Panc1 (cell line): Measurements from ENCODE around the gene SRSF3. TPM values are rescaled to one million over a fixed set of nuclear protein-coding genes. Genes with fewer than 3 reads are reported as not detected.

Experiments
- ATAC-seq: fragments of 200-7000 bp; cut with Tn5 transposase; 2 replicates; pipeline ENCODE4 v1.9.1; 2020; ENCODE audit warnings: mild to moderate bottlenecking, moderate library complexity
- BruUV-seq: library from RNA; stranded (reverse); fragments of 400-500 nt; replicated peaks from 2 replicates; lab custom pipeline; 2021; lab: Mats Ljungman, UMichigan
- CTCF ChIA-PET: fragments of 300-600 bp; sonication (Branson Sonifier 250); formaldehyde crosslinking; loops from one replicate; lab custom pipeline; 2022; ENCODE audit warnings: antibody characterized with exemption; lab: Charles Lee
- POLR2A ChIA-PET: fragments of 300-600 bp; sonication (Branson Sonifier 250); formaldehyde crosslinking; loops from one replicate; lab custom pipeline; 2022; ENCODE audit warnings: antibody characterized with exemption; lab: Charles Lee
- DNase-seq: peaks from one replicate; pipeline ENCODE4 v3.0.0-alpha.2; 2010; ENCODE audit warnings: low read depth, low spot score
- H3K27ac ChIP-seq: 2 replicates; pipeline ENCODE4 v1.5.1; 2011; ENCODE audit warnings: mild to moderate bottlenecking, low read length, inconsistent platforms
- H3K27me3 ChIP-seq: fragments of 200-500 bp; sonication (Bioruptor generic); 2 replicates; pipeline ENCODE4 v1.6.0; 2014; ENCODE audit warnings: low read length, inconsistent platforms; ENCODE audit not compliant: control insufficient read depth, insufficient read depth
- H3K36me3 ChIP-seq: fragments of 200-500 bp; sonication (Bioruptor generic); 2 replicates; pipeline ENCODE4 v1.5.1; 2014; ENCODE audit warnings: inconsistent platforms, mild to moderate bottlenecking, low read length, moderate library complexity; ENCODE audit not compliant: control insufficient read depth, insufficient read depth
- H3K4me1 ChIP-seq: 2 replicates; pipeline ENCODE4 v1.5.1; 2011; ENCODE audit warnings: inconsistent platforms, mild to moderate bottlenecking, low read length, moderate library complexity; ENCODE audit not compliant: control insufficient read depth, insufficient read depth
- H3K4me3 ChIP-seq, 2 experiments: 2 replicates each; pipeline ENCODE4 v1.5.1; 2011 to 2012; ENCODE audit warnings: low read depth in 2 of 2, low read length in 2 of 2, mild to moderate bottlenecking in 2 of 2, inconsistent platforms in 1 of 2, moderate library complexity in 1 of 2
- H3K9me3 ChIP-seq: fragments of 200-500 bp; sonication (Bioruptor generic); 2 replicates; pipeline ENCODE4 v1.5.1; 2014; ENCODE audit warnings: low read depth, mild to moderate bottlenecking, inconsistent platforms, low read length, moderate library complexity; ENCODE audit not compliant: control insufficient read depth, insufficient read depth
- CTCF ChIP-seq: fragments of 450-650 bp; IDR thresholded peaks from 2 replicates; pipeline ENCODE4 v1.5.1; 2017; ENCODE audit warnings: mild to moderate bottlenecking
- POLR2AphosphoS5 ChIP-seq: IDR thresholded peaks from 2 replicates; pipeline ENCODE4 v1.6.1; 2012; ENCODE audit warnings: mild to moderate bottlenecking, low read depth, low read length, moderate library complexity
- REST ChIP-seq, 2 experiments: IDR thresholded peaks; 2 replicates each; pipeline ENCODE4 v1.6.1; 2011 to 2012; ENCODE audit warnings: low read depth in 2 of 2, control low read depth in 1 of 2, low read length in 1 of 2, mild to moderate bottlenecking in 1 of 2, moderate library complexity in 1 of 2; ENCODE audit not compliant: insufficient read depth in 1 of 2
- SIN3A ChIP-seq: IDR thresholded peaks from 2 replicates; pipeline ENCODE4 v1.6.1; 2012; ENCODE audit warnings: low read depth, mild to moderate bottlenecking, low read length, moderate library complexity, borderline replicate concordance; ENCODE audit not compliant: insufficient read depth
- TCF7L2 ChIP-seq: IDR thresholded peaks from 2 replicates; pipeline ENCODE4 v1.6.1; 2011; ENCODE audit warnings: mild to moderate bottlenecking, low read depth, low read length, inconsistent platforms
- in situ Hi-C: cut with HindIII; loops from 2 replicates; pipeline ENCODE4 v1.10.0; 2016; ENCODE audit warnings: low sequenced_read_pairs, low pct_unique_long_range_greater_than_20kb
- intact Hi-C: fragments of 100-400 bp; cut with micrococcal nuclease; formaldehyde crosslinking; loops from one replicate; pipeline ENCODE4 v1.10.0; 2022; ENCODE audit not compliant: unreplicated experiment
- total RNA-seq: library from RNA; stranded (reverse); gene quantifications from one replicate; pipeline ENCODE4 v1.2.1, GENCODE V29; 2021; ENCODE audit not compliant: unreplicated experiment

The SRSF3 gene
- total RNA-seq, 1 experiment from 2014 or later = 356 TPM

- ATAC-seq = no peak
- Histone ChIP-seq H3K4me1 (peaks cover 29% of the 10 kb centered on the region), H3K27ac (no peak overlapping the region), H3K36me3 (peaks cover 9% of the 10 kb centered on the region; the same call in 1 of the 2 replicates), H3K9me3 (no peaks in the 10 kb centered on the region), H3K4me3 (no peak overlapping the region), H3K27me3 (no peaks in the 10 kb centered on the region)
- POLR2A ChIA-PET = interaction anchor here (0.6 to 0.7 kb wide), 2 partner anchors 8 to 192 kb away, joined by 3 to 5 read pairs; no protein-coding TSS in a partner anchor
- CTCF ChIA-PET = interaction anchor here (0.6 to 0.7 kb wide), 3 partner anchors 31 to 527 kb away, joined by 3 to 7 read pairs (median 5); no protein-coding TSS in a partner anchor
- no peak for DNase-seq
- in situ Hi-C loops (no loop called here), intact Hi-C loops (loop anchor here (10.0 kb wide), 1 partner anchor 235 kb away; no protein-coding TSS in a partner anchor)
- TF ChIP-seq SIN3A (no peak), REST (IDR thresholded peaks at IDR 0.05; ENCODE audit: insufficient read depth in 1 of 2, low read depth in 2 of 2, low read length in 1 of 2) (no peak), TCF7L2 (no peak), POLR2AphosphoS5 (no peak), CTCF (no peak)
- BruUV-seq = no TSS peak
These were observed 16.1 kb downstream of the SRSF3 start for GRCh38 chr6:36610041-36610955.

GRCh38 chr6:36610956-36611336, 16.8 kb downstream of the SRSF3 start:
- POLR2A ChIA-PET = no interaction called here
- in situ Hi-C loops (no loop called here), intact Hi-C loops (loop anchor here (10.0 kb wide), 1 partner anchor 234 kb away; no protein-coding TSS in a partner anchor)
- no peaks in the 10 kb centered on the region for H3K9me3 ChIP-seq
- peaks cover 6% of the 10 kb centered on the region; the same call in 1 of the 2 replicates for H3K36me3 ChIP-seq
- no peak for ATAC-seq
- no peak overlapping the region for H3K4me3 ChIP-seq
- H3K27ac ChIP-seq = no peak overlapping the region
- no peaks in the 10 kb centered on the region for H3K27me3 ChIP-seq
- DNase-seq = no peak
- no TSS peak for BruUV-seq
- CTCF ChIA-PET = interaction anchor here (0.7 kb wide), 1 partner anchor 527 kb away, joined by 3 read pairs; no protein-coding TSS in a partner anchor
- no peak for TF ChIP-seq CTCF
- TF ChIP-seq TCF7L2 = no peak
- TF ChIP-seq REST (IDR thresholded peaks at IDR 0.05; ENCODE audit: insufficient read depth in 1 of 2, low read depth in 2 of 2, low read length in 1 of 2) = no peak
- no peak for TF ChIP-seq SIN3A
- TF ChIP-seq POLR2AphosphoS5 = no peak
- H3K4me1 ChIP-seq = peaks cover 27% of the 10 kb centered on the region
